Ovary (tissue), 9 donors: ENCODE data around the gene ABCA12. TPM values are rescaled to one million over a fixed set of nuclear protein-coding genes. Genes with fewer than 3 reads are reported as not detected.

Experiments
- DNase-seq, 5 donors: peaks; one replicate each; pipeline ENCODE4 v3.0.0-alpha.2; 2019 to 2020
- H3K27ac ChIP-seq, 2 donors: fragments of 200-600 bp; one replicate each; pipeline versions ENCODE4 v1.5.1 to v1.8.0; 2019 to 2022
- H3K27me3 ChIP-seq: fragments of 200-600 bp; one replicate; pipeline ENCODE4 v1.8.0; 2022
- H3K36me3 ChIP-seq: fragments of 200-600 bp; sonication (generic); one replicate; pipeline ENCODE4 v1.5.1; 2019
- H3K4me1 ChIP-seq: one replicate; pipeline ENCODE4 v1.8.1; 2013; ENCODE audit warnings: mild to moderate bottlenecking, moderate library complexity; ENCODE audit not compliant: insufficient read depth
- H3K4me3 ChIP-seq: fragments of 200-600 bp; sonication (generic); one replicate; pipeline ENCODE4 v1.5.1; 2017
- H3K9me3 ChIP-seq, 2 donors: fragments of 200-600 bp in 1 of 2; sonication (generic) in 1 of 2; one replicate each; pipeline versions ENCODE4 v1.5.1 to v1.8.1; 2013 to 2019; ENCODE audit warnings: mild to moderate bottlenecking in 1 of 2, moderate library complexity in 1 of 2
- CTCF ChIP-seq, 3 donors: fragments of 450-650 bp in 2 of 3; fragments of 200-600 bp in 1 of 3; IDR thresholded peaks; one replicate each; pipeline versions ENCODE4 v1.5.1 to v1.8.0; 2016 to 2022; ENCODE audit warnings: antibody characterized with exemption in 3 of 3, mild to moderate bottlenecking in 1 of 3
- EP300 ChIP-seq: sonication (generic); formaldehyde crosslinking; IDR thresholded peaks from one replicate; pipeline ENCODE4 v1.6.1; 2017; ENCODE audit warnings: antibody characterized with exemption
- POLR2A ChIP-seq: fragments of 450-650 bp; IDR thresholded peaks from one replicate; pipeline ENCODE4 v1.6.1; 2017; ENCODE audit warnings: antibody characterized with exemption, mild to moderate bottlenecking, moderate library complexity
- WGBS, 3 donors: extraction: QIAGEN DNeasy Blood & Tissue Kit in 1 of 3; methylation state at CpG; one replicate each; pipeline versions ENCODE4 v1.1.5 to v1.1.7; 2013 to 2017; 5-methylcytosine and 5-hydroxymethylcytosine counted together
- intact Hi-C, 4 donors: fragments of 100-400 bp; cut with DNase I; formaldehyde crosslinking; loops; one replicate each; pipeline versions ENCODE4 v1.11.0 to v1.15.1; 2022 to 2023
- polyA plus RNA-seq, 2 donors: library from polyadenylated mRNA; stranded (reverse); fragments of 200-250 nt in 1 of 2; fragments of 350-450 nt in 1 of 2; fragmentation: Illumina TruSeq in 1 of 2; extraction: RNeasy Lipid Tissue Mini Kit (QIAGEN cat#74804) in 1 of 2; gene quantifications; one replicate each; pipeline ENCODE4 v1.2.3, GENCODE V29; 2013 to 2014
- total RNA-seq, 7 donors: library from RNA; depleted of rRNA in 2 of 7; stranded (reverse); fragments of >200 nt in 2 of 7; fragmentation: NEBNext Ultra II Directional in 3 of 7; extraction: Animal tissue kit (Norgen Biotek cat#: 25700) in 3 of 7; gene quantifications; one replicate each; pipeline versions ENCODE4 v1.1.0 to v1.2.4, GENCODE V29; 2016 to 2023
- donor health status: DM: no; HTN: no; CAD: no; lungs with moderate emphysema.
- donor health status: DM: no; HTN: no; CAD: no.
- donor health status: Bipolar disorder and iron deficiency.
- donor health status: DM: yes; HTN: yes; CAD: no.
- donor health status: DM: no; HTN: no; CAD: no.
- donor health status: DM: yes; HTN: yes; CAD: no.

ABCA12 gene
- total and polyA plus RNA-seq, 9 donors, result 0.02 to 0.25 (median 0.10) TPM; not detected in 4

DNA sequence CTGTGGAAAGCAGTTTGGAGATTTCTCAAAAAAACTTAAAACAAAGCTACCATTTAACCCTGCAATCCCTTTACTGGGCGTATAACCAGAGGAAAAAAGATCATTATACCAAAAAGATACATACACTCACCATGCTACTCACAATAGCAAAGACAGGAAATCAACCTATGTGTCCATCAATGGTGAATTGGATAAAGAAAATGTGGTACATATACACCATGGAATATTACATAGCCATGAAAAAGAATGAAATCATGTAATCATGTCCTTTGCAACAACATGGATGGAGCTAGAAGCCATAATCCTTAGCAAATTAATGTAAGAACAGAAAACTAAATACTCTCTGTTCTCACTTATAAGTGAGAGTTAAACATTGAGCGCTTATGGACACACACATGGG is 18.6 kb downstream of the ABCA12 start:
- Histone ChIP-seq H3K36me3 (no peaks in the 10 kb centered on the region), H3K4me3 (no peak overlapping the region), H3K27ac (no peak overlapping the region), H3K27me3 (no peaks in the 10 kb centered on the region), H3K9me3 (no peaks in the 10 kb centered on the region), H3K4me1 (no peaks in the 10 kb centered on the region)
- WGBS, 3 donors, result 88 to 92% (median 92%) methylated on average over 2 of the region's 2 CpGs
- no peak for DNase-seq
- intact Hi-C loops, result no loop called here
- TF ChIP-seq CTCF (IDR thresholded peaks at IDR 0.05), result no peak
- TF ChIP-seq EP300, result no peak
- no peak for TF ChIP-seq POLR2A

DNA sequence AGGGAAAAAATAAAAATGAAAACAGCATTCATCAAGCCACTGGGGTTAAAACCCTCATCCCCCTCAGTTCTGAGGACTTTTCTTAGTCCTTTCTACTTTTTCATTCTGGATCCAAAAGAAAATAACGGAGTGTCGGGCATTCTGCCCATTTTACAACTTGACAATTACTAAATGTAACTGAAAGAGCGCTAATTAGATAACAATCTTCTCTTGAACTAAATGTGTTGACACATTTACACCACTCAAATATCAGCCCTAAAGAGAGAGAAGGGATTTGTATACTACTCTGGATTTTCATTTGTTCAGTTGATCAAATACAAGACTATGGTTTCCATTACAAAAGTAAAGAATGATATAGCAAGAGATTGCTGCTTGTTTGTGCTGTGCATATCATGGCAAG is 27.5 kb downstream of the ABCA12 start:
- no peak overlapping the region for H3K27ac ChIP-seq
- H3K27me3 ChIP-seq, result no peaks in the 10 kb centered on the region

GRCh38 chr2:215107216-215108056 is 31.0 kb downstream of the ABCA12 start:
- Histone ChIP-seq H3K4me1 (no peaks in the 10 kb centered on the region), H3K4me3 (no peak overlapping the region), H3K27me3 (no peaks in the 10 kb centered on the region), H3K9me3 (no peaks in the 10 kb centered on the region), H3K27ac (no peak overlapping the region), H3K36me3 (no peaks in the 10 kb centered on the region)
- DNase-seq, result no peak
- WGBS, 3 donors, result 56 to 69% (median 60%) methylated on average over 5 of the region's 5 CpGs
- intact Hi-C loops, result no loop called here
- no peak for TF ChIP-seq EP300
- no peak for TF ChIP-seq POLR2A
- TF ChIP-seq CTCF (IDR thresholded peaks at IDR 0.05), result no peak

More for the DNA sequence above, 27.5 kb downstream of the ABCA12 start:
- H3K4me3 ChIP-seq, result no peak overlapping the region
- TF ChIP-seq EP300 (no peak), CTCF (IDR thresholded peaks at IDR 0.05) (no peak)
- H3K36me3 ChIP-seq, result no peaks in the 10 kb centered on the region
- intact Hi-C loops, result no loop called here
- 75 to 76% (median 75%) methylated on average over 3 of the region's 3 CpGs for WGBS, 3 donors
- no peak for DNase-seq
- H3K9me3 ChIP-seq, result no peaks in the 10 kb centered on the region
- H3K4me1 ChIP-seq, result no peaks in the 10 kb centered on the region

- no peaks in the 10 kb centered on the region for H3K27me3 ChIP-seq
- H3K9me3 ChIP-seq, result no peaks in the 10 kb centered on the region
- intact Hi-C loops, result no loop called here
- no peaks in the 10 kb centered on the region for H3K4me1 ChIP-seq
- TF ChIP-seq EP300 (no peak), POLR2A (no peak), CTCF (IDR thresholded peaks at IDR 0.05) (no peak)
- 83 to 84% (median 84%) methylated on average over 5 of the region's 5 CpGs for WGBS, 3 donors
- no peak overlapping the region for H3K27ac ChIP-seq
- H3K4me3 ChIP-seq, result no peak overlapping the region
- DNase-seq, result no peak
- no peaks in the 10 kb centered on the region for H3K36me3 ChIP-seq
Observed at GRCh38 chr2:215105607-215106354, 32.6 kb downstream of the ABCA12 start.
